H1 (cell line): ENCODE results near the gene WDR27.

Experiments used
- CBX5 ChIP-seq: fragments of 300-800, 300-1000 bp; sonication (generic); IDR thresholded peaks from 2 replicates; pipeline ENCODE4 v1.7.1; 2016; ENCODE audit warnings: antibody characterized with exemption, low read length, low read depth
- EGR1 ChIP-seq: IDR thresholded peaks from 2 replicates; pipeline ENCODE4 v1.6.1; 2011; ENCODE audit warnings: low read depth, low read length, borderline replicate concordance
- KDM1A ChIP-seq: fragments of 200-600, 300-600 bp; sonication (generic); IDR thresholded peaks from 2 replicates; pipeline ENCODE4 v1.7.1; 2016; ENCODE audit warnings: mild to moderate bottlenecking, low read length, borderline replicate concordance
- KDM5A ChIP-seq: fragments of 200-600 bp; IDR thresholded peaks from 2 replicates; pipeline ENCODE4 v1.7.1; 2012; ENCODE audit warnings: mild to moderate bottlenecking, low read length, inconsistent platforms, mixed read lengths
- POLR2A ChIP-seq, 2 experiments: IDR thresholded peaks; 1 replicate in 1 of 2; 2 replicates in 1 of 2; pipeline ENCODE4 v1.6.1; 2011; ENCODE audit warnings: low read depth in 2 of 2, low read length in 2 of 2, mild to moderate bottlenecking in 2 of 2; ENCODE audit errors: control extremely low read depth in 1 of 2
- SIN3A ChIP-seq, 2 experiments: IDR thresholded peaks in 1 of 2; conservative IDR thresholded peaks in 1 of 2; 2 replicates each; pipeline ENCODE4 v1.6.1; 2011 to 2012; ENCODE audit warnings: low read length in 2 of 2, improper control_type of control experiment in 1 of 2, low read depth in 1 of 2, mild to moderate bottlenecking in 1 of 2
- TF ChIP-seq, protein P1 (sequence below), 3 experiments: IDR thresholded peaks; 1 replicate in 2 of 3; 2 replicates in 1 of 3; pipeline versions ENCODE4 v1.5.1 to v1.6.1; 2011; ENCODE audit warnings: low read length in 3 of 3, mild to moderate bottlenecking in 3 of 3, inconsistent platforms in 2 of 3, low read depth in 1 of 3, moderate library complexity in 1 of 3; ENCODE audit not compliant: insufficient read depth in 1 of 3; ENCODE audit errors: control extremely low read depth in 1 of 3

- TF ChIP-seq EGR1, result no peak
- TF ChIP-seq, protein P1, sequence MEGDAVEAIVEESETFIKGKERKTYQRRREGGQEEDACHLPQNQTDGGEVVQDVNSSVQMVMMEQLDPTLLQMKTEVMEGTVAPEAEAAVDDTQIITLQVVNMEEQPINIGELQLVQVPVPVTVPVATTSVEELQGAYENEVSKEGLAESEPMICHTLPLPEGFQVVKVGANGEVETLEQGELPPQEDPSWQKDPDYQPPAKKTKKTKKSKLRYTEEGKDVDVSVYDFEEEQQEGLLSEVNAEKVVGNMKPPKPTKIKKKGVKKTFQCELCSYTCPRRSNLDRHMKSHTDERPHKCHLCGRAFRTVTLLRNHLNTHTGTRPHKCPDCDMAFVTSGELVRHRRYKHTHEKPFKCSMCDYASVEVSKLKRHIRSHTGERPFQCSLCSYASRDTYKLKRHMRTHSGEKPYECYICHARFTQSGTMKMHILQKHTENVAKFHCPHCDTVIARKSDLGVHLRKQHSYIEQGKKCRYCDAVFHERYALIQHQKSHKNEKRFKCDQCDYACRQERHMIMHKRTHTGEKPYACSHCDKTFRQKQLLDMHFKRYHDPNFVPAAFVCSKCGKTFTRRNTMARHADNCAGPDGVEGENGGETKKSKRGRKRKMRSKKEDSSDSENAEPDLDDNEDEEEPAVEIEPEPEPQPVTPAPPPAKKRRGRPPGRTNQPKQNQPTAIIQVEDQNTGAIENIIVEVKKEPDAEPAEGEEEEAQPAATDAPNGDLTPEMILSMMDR (IDR thresholded peaks at IDR 0.05; ENCODE audit: control extremely low read depth in 1 of 3, insufficient read depth in 1 of 3, low read depth in 1 of 3, low read length in 3 of 3), result no peak
- TF ChIP-seq CBX5, result no peak
- TF ChIP-seq KDM1A, result no peak
- TF ChIP-seq SIN3A (conservative IDR thresholded peaks at IDR 0.05 in 1 of 2, IDR thresholded peaks at IDR 0.05 in 1 of 2; ENCODE audit: low read depth in 1 of 2, low read length in 2 of 2), result no peak
- no peak for TF ChIP-seq POLR2A (IDR thresholded peaks at IDR 0.05; ENCODE audit: control extremely low read depth in 1 of 2, low read depth in 2 of 2, low read length in 2 of 2)
- no peak for TF ChIP-seq KDM5A
These were observed 162.5 kb downstream of the WDR27 start for GRCh38 chr6:169539176-169539897.
